Trophoblast cell (in vitro differentiated cells and primary cell): ENCODE results near the gene KRT15.

Source experiments
- DNase-seq, 2 donors: peaks; one replicate each; pipeline ENCODE4 v3.0.0-alpha.2; 2016
- H2AFZ ChIP-seq: 2 replicates; pipeline ENCODE4 v1.6.1; 2013; ENCODE audit warnings: low read length, moderate library complexity, mild to moderate bottlenecking; ENCODE audit not compliant: insufficient read depth, poor library complexity
- H2AK5ac ChIP-seq: 2 replicates; pipeline ENCODE4 v1.6.1; 2013; ENCODE audit warnings: mild to moderate bottlenecking, low read length
- H2BK120ac ChIP-seq: 2 replicates; pipeline ENCODE4 v1.6.1; 2013; ENCODE audit warnings: low read length, mild to moderate bottlenecking, moderate library complexity; ENCODE audit not compliant: insufficient read depth, poor library complexity
- H2BK12ac ChIP-seq: 2 replicates; pipeline ENCODE4 v1.6.1; 2013; ENCODE audit warnings: mild to moderate bottlenecking, low read length, moderate library complexity
- H2BK5ac ChIP-seq: 2 replicates; pipeline ENCODE4 v1.6.1; 2013; ENCODE audit warnings: low read length, low read depth, moderate library complexity, mild to moderate bottlenecking; ENCODE audit not compliant: poor library complexity
- H3K14ac ChIP-seq: 2 replicates; pipeline ENCODE4 v1.6.1; 2013; ENCODE audit warnings: mild to moderate bottlenecking, low read length
- H3K18ac ChIP-seq: 2 replicates; pipeline ENCODE4 v1.6.1; 2013; ENCODE audit warnings: mild to moderate bottlenecking, low read length
- H3K23ac ChIP-seq: 2 replicates; pipeline ENCODE4 v1.6.1; 2013; ENCODE audit warnings: low read length
- H3K27ac ChIP-seq: 2 replicates; pipeline ENCODE4 v1.5.1; 2013; ENCODE audit warnings: low read depth, mild to moderate bottlenecking, inconsistent platforms, low read length, moderate library complexity
- H3K27me3 ChIP-seq: 2 replicates; pipeline ENCODE4 v1.6.1; 2013; ENCODE audit warnings: inconsistent platforms, mild to moderate bottlenecking, low read length, moderate library complexity; ENCODE audit not compliant: insufficient read depth
- H3K36me3 ChIP-seq, 2 experiments: 1 replicate in 1 of 2; 2 replicates in 1 of 2; pipeline ENCODE4 v1.6.1; 2013; ENCODE audit warnings: low read length in 2 of 2, mild to moderate bottlenecking in 2 of 2, moderate library complexity in 1 of 2; ENCODE audit not compliant: insufficient read depth in 2 of 2, control insufficient read depth in 1 of 2
- H3K4ac ChIP-seq: 2 replicates; pipeline ENCODE4 v1.6.1; 2013; ENCODE audit warnings: low read depth, mild to moderate bottlenecking, low read length, moderate library complexity
- H3K4me1 ChIP-seq, 2 experiments: 1 replicate in 1 of 2; 2 replicates in 1 of 2; pipeline ENCODE4 v1.6.1; 2013; ENCODE audit warnings: low read length in 2 of 2, mild to moderate bottlenecking in 2 of 2, moderate library complexity in 1 of 2; ENCODE audit not compliant: insufficient read depth in 2 of 2, control insufficient read depth in 1 of 2
- H3K4me2 ChIP-seq: 2 replicates; pipeline ENCODE4 v1.6.1; 2013; ENCODE audit warnings: inconsistent platforms, mild to moderate bottlenecking, low read length, moderate library complexity
- H3K4me3 ChIP-seq: 2 replicates; pipeline ENCODE4 v1.5.1; 2013; ENCODE audit warnings: mild to moderate bottlenecking, low read depth, low read length, inconsistent platforms
- H3K79me1 ChIP-seq: one replicate; pipeline ENCODE4 v1.6.1; 2013; ENCODE audit warnings: low read length
- H3K79me2 ChIP-seq: 2 replicates; pipeline ENCODE4 v1.6.1; 2013; ENCODE audit warnings: low read length, mild to moderate bottlenecking; ENCODE audit not compliant: control insufficient read depth, insufficient read depth, poor library complexity
- H3K9ac ChIP-seq: 2 replicates; pipeline ENCODE4 v1.6.1; 2013; ENCODE audit warnings: mild to moderate bottlenecking, low read length
- H3K9me3 ChIP-seq: 2 replicates; pipeline ENCODE4 v1.6.1; 2013; ENCODE audit warnings: low read depth, mild to moderate bottlenecking, control low read depth, inconsistent platforms, low read length; ENCODE audit not compliant: insufficient read depth
- H4K12ac ChIP-seq: 2 replicates; pipeline ENCODE4 v1.6.1; 2013; ENCODE audit warnings: low read depth, mild to moderate bottlenecking, low read length, moderate library complexity
- H4K8ac ChIP-seq: 2 replicates; pipeline ENCODE4 v1.6.1; 2013; ENCODE audit warnings: low read depth, mild to moderate bottlenecking, low read length, moderate library complexity
- H4K91ac ChIP-seq: one replicate; pipeline ENCODE4 v1.6.1; 2013; ENCODE audit warnings: low read depth, mild to moderate bottlenecking, low read length, moderate library complexity
- WGBS: extraction: QIAGEN DNeasy Blood & Tissue Kit; methylation state at CpG from one replicate; pipeline ENCODE4 v1.1.7; 2013; ENCODE audit warnings: missing lambda C conversion rate; ENCODE audit not compliant: insufficient read length, insufficient coverage; ENCODE audit errors: extremely low coverage; 5-methylcytosine and 5-hydroxymethylcytosine counted together

Gene KRT15

GRCh38 chr17:41474863-41475262, 43.8 kb downstream of the KRT15 start:
- Histone ChIP-seq H3K18ac (no peak overlapping the region), H3K27ac (no peak overlapping the region), H3K4me3 (peak overlapping the region; percentile 15), H3K36me3 (no peaks in the 10 kb centered on the region), H3K23ac (no peak overlapping the region), H2AFZ (no peak overlapping the region), H4K12ac (no peak overlapping the region), H3K79me2 (no peaks in the 10 kb centered on the region), H3K4me1 (no peaks in the 10 kb centered on the region), H3K4ac (no peak overlapping the region), H4K8ac (no peak overlapping the region), H3K79me1 (no peaks in the 10 kb centered on the region), H3K9ac (peak overlapping the region; percentile 42), H4K91ac (no peak overlapping the region), H3K9me3 (no peaks in the 10 kb centered on the region), H3K4me2 (no peak overlapping the region), H3K14ac (no peak overlapping the region), H3K27me3 (no peaks in the 10 kb centered on the region), H2BK12ac (no peak overlapping the region), H2BK5ac (no peak overlapping the region), H2AK5ac (no peak overlapping the region), H2BK120ac (no peak overlapping the region)
- no peak for DNase-seq
- no CpG with 5 or more reads among the region's 8 CpGs for WGBS

DNA sequence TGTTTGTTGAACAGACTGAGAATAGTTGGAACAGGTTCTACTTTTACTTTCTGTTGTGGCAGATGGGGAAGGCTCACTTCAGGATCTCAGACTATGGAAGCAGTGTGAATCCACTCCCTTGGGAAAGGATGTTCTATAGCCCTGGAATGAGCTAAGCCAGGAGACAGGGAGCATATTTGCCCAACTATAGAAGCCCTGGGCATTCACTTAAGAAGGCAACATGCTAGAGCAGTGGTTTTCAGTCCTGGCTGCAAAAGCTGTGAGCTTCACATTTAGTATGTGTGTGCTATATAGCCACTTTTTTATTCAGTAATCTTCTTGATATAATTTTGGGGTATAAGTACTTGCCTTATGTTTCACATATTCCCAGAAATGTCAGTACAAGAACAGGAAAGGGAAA, 50.3 kb downstream of the KRT15 start:
- no peaks in the 10 kb centered on the region for H3K79me1 ChIP-seq
- no peak overlapping the region for H4K8ac ChIP-seq
- H3K27me3 ChIP-seq = no peaks in the 10 kb centered on the region
- no peaks in the 10 kb centered on the region for H3K79me2 ChIP-seq
- no peak overlapping the region for H4K12ac ChIP-seq
- H2BK120ac ChIP-seq = no peak overlapping the region
- no peak overlapping the region for H3K23ac ChIP-seq
- H2AK5ac ChIP-seq = no peak overlapping the region
- DNase-seq = no peak
- no peak overlapping the region for H2AFZ ChIP-seq
- no peak overlapping the region for H2BK5ac ChIP-seq
- no peak overlapping the region for H3K4ac ChIP-seq
- peaks cover 5% of the 10 kb centered on the region for H3K9me3 ChIP-seq
- no peaks in the 10 kb centered on the region for H3K4me1 ChIP-seq
- no peak overlapping the region for H4K91ac ChIP-seq
- H3K18ac ChIP-seq = no peak overlapping the region
- no peak overlapping the region for H2BK12ac ChIP-seq
- H3K9ac ChIP-seq = no peak overlapping the region
- no peak overlapping the region for H3K14ac ChIP-seq
- H3K4me3 ChIP-seq = no peak overlapping the region
- no peak overlapping the region for H3K4me2 ChIP-seq
- H3K36me3 ChIP-seq = no peaks in the 10 kb centered on the region
- no peak overlapping the region for H3K27ac ChIP-seq

- H3K4me2 ChIP-seq = no peak overlapping the region
- H2BK12ac ChIP-seq = no peak overlapping the region
- no peaks in the 10 kb centered on the region for H3K4me1 ChIP-seq
- H4K12ac ChIP-seq = no peak overlapping the region
- no peak overlapping the region for H4K91ac ChIP-seq
- H2AFZ ChIP-seq = no peak overlapping the region
- H3K9ac ChIP-seq = no peak overlapping the region
- no peak overlapping the region for H3K14ac ChIP-seq
- H3K18ac ChIP-seq = no peak overlapping the region
- no peak overlapping the region for H4K8ac ChIP-seq
- no peak overlapping the region for H3K23ac ChIP-seq
- H3K27ac ChIP-seq = no peak overlapping the region
- no peak overlapping the region for H2BK120ac ChIP-seq
- no peak overlapping the region for H3K4ac ChIP-seq
- no CpG with 5 or more reads among the region's 4 CpGs for WGBS
- no peaks in the 10 kb centered on the region for H3K79me2 ChIP-seq
- H3K4me3 ChIP-seq = no peak overlapping the region
- no peaks in the 10 kb centered on the region for H3K79me1 ChIP-seq
- no peak overlapping the region for H2AK5ac ChIP-seq
- no peak for DNase-seq
- H3K9me3 ChIP-seq = peaks cover 5% of the 10 kb centered on the region
- no peaks in the 10 kb centered on the region for H3K27me3 ChIP-seq
- no peak overlapping the region for H2BK5ac ChIP-seq
- H3K36me3 ChIP-seq = no peaks in the 10 kb centered on the region
These were observed 51.1 kb downstream of the KRT15 start for GRCh38 chr17:41467561-41467960.

DNA sequence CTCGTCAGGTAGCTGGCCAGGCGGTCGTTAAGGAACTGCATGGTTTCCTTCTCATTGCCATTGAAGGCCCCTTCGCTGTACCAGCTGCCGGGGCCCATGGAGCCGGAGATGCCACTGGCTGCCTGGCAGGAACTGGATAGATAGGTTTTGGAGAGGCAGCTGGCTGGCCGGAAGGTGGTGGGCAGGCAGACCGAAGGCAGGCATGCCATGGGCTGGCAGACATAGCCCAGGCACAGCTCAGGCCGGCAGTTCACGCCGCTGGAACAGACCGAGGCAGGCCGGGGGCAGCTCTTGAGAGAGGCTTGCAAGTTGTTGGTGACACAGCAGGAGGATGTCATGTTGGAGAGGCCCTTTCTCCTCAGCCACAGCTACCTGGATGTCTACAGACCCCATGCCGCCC, 51.7 kb downstream of the KRT15 start, which contains the start of gene KRT32:
KRT32 (minus strand) TSS at position 399 of the 400 bp plus-strand sequence; CDS start at position 338, 61 bp downstream.
- H3K18ac ChIP-seq = no peak within 1 kb of the TSS
- no peaks in the 10 kb centered on the region for H3K4me1 ChIP-seq
- no peak within 1 kb of the TSS for H2AFZ ChIP-seq
- no peak within 1 kb of the TSS for H2BK12ac ChIP-seq
- no peaks in the 10 kb centered on the region for H3K79me1 ChIP-seq
- no peak within 1 kb of the TSS for H2BK5ac ChIP-seq
- H4K12ac ChIP-seq = no peak within 1 kb of the TSS
- H4K91ac ChIP-seq = no peak within 1 kb of the TSS
- no peak within 1 kb of the TSS for H3K14ac ChIP-seq
- H3K27ac ChIP-seq = no peak within 1 kb of the TSS
- H3K4ac ChIP-seq = no peak within 1 kb of the TSS
- WGBS = no CpG with 5 or more reads among the region's 14 CpGs
- no peak for DNase-seq
- H3K4me2 ChIP-seq = no peak within 1 kb of the TSS
- no peak within 1 kb of the TSS for H3K9ac ChIP-seq
- H3K4me3 ChIP-seq = no peak within 1 kb of the TSS
- H3K79me2 ChIP-seq = no peaks in the 10 kb centered on the region
- H3K27me3 ChIP-seq = no peaks in the 10 kb centered on the region
- H2AK5ac ChIP-seq = no peak within 1 kb of the TSS
- no peak within 1 kb of the TSS for H4K8ac ChIP-seq
- H3K9me3 ChIP-seq = peaks cover 5% of the 10 kb centered on the region
- no peak within 1 kb of the TSS for H3K23ac ChIP-seq
- H3K36me3 ChIP-seq = no peaks in the 10 kb centered on the region
- H2BK120ac ChIP-seq = no peak within 1 kb of the TSS
